Measurements from ENCODE around the gene DOCK4. TPM values are rescaled to one million over a fixed set of nuclear protein-coding genes. Genes with fewer than 3 reads are reported as not detected.

The DOCK4 gene
- total and polyA plus RNA-seq, 10 of the 15 experiments (the other 5 are each of a cell fraction or from before 2014, with no cell fraction given) = 0.03 to 0.73 (median 0.38) TPM

DNA sequence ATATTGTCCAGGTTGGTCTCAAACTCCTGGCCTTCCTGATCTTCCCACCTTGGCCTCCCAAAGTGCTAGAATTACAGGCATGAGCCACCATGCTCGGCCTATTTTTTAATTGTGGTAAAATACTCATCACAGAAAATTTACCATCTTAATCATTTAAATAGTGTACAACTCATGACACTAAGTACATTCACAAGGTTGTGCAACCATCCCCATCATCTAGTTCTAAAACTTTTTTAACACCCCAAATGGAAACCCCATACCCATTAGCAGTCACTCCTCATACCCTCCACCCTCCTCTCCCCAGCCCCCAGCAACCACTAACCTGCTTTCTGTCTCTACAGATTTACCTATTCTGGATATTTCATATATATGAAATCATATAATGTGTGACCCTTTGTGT lies 90.3 kb downstream of the DOCK4 start (continued):
- TF ChIP-seq, protein P1, sequence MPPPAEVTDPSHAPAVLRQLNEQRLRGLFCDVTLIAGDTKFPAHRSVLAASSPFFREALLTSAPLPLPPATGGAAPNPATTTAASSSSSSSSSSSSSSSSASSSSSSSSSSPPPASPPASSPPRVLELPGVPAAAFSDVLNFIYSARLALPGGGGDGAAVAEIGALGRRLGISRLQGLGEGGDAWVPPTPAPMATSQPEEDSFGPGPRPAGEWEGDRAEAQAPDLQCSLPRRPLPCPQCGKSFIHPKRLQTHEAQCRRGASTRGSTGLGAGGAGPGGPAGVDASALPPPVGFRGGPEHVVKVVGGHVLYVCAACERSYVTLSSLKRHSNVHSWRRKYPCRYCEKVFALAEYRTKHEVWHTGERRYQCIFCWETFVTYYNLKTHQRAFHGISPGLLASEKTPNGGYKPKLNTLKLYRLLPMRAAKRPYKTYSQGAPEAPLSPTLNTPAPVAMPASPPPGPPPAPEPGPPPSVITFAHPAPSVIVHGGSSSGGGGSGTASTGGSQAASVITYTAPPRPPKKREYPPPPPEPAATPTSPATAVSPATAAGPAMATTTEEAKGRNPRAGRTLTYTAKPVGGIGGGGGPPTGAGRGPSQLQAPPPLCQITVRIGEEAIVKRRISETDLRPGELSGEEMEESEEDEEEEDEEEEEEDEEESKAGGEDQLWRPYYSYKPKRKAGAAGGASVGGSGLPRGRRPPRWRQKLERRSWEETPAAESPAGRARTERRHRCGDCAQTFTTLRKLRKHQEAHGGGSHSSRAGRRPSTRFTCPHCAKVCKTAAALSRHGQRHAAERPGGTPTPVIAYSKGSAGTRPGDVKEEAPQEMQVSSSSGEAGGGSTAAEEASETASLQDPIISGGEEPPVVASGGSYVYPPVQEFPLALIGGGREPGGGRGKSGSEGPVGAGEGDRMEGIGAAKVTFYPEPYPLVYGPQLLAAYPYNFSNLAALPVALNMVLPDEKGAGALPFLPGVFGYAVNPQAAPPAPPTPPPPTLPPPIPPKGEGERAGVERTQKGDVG (CRISPR knock-in tag; IDR thresholded peaks at IDR 0.05) = no peak
- TF ChIP-seq MXI1 (IDR thresholded peaks at IDR 0.05; ENCODE audit: low read depth, low read length) (no peak), FOXK2 (IDR thresholded peaks at IDR 0.05) (no peak), EZH2 (IDR thresholded peaks at IDR 0.05; ENCODE audit: borderline replicate concordance, control insufficient read depth, low read depth, low read length) (no peak), TAF1 (IDR thresholded peaks at IDR 0.05; ENCODE audit: borderline replicate concordance, low read depth, low read length) (no peak)

DNA sequence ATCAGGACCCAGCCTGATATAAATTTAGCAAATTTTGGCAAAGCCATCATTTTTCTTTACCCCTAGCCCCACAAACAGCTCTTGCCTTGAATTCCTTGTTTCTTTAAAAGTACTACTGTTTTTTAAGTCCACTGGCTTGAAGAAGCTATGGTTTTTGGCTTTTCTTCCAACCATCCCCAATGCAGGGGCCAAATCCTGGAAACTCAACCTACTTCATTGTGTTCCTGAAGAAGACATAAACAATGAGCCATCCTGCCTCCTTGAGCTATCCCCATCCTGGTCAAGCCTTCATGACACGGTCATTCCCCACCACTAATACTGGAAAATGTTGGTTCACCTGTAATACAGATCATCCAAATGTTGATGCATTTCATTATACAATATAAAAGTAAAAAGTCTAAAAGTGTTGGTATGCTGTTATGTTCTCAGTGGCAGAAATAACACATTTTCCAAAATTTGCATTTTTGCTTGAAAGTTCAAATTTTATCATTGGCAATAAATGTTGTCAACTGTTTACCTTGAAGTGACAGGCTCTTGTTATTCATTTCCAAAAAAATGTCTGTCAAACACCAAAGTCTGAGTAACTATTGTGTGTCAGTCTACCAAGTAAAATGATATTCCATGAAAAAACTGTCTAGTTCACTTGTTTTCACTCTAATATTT lies 92.2 kb downstream of the DOCK4 start:
- no peak overlapping the region for H2AFZ ChIP-seq (ENCODE audit: control insufficient read depth, low read depth, low read length)
- RAD21 ChIA-PET (ENCODE audit: unreplicated experiment) = no interaction called here
- CTCF ChIA-PET = no interaction called here
- SMC1A ChIA-PET (ENCODE audit: uncharacterized antibody, unreplicated experiment) = interaction anchor here (0.8 to 1.5 kb wide), 3 partner anchors 13 to 372 kb away, joined by 3 to 6 read pairs (median 5); no protein-coding TSS in a partner anchor
- no peaks in the 10 kb centered on the region for H3K36me3 ChIP-seq (ENCODE audit: control insufficient read depth in 2 of 2, insufficient read depth in 2 of 2, low read length in 1 of 2)
- H3K9ac ChIP-seq (ENCODE audit: control insufficient read depth, insufficient read depth, low read length) = no peak overlapping the region
- no peaks in the 10 kb centered on the region for H3K27me3 ChIP-seq (replicated peaks in 1 of 2; ENCODE audit: control insufficient read depth in 2 of 2, insufficient read depth in 2 of 2, low read length in 1 of 2)
- H3K79me2 ChIP-seq (ENCODE audit: control insufficient read depth, insufficient read depth, low read length) = no peaks in the 10 kb centered on the region
- no peaks in the 10 kb centered on the region for H4K20me1 ChIP-seq (ENCODE audit: control insufficient read depth, insufficient read depth)
- BruUV-seq (replicated peaks) = no TSS peak
- no peaks in the 10 kb centered on the region for H3K4me1 ChIP-seq (ENCODE audit: control insufficient read depth, insufficient read depth, low read length)
- in situ Hi-C loops (cut with MboI) (no loop called here), intact Hi-C loops (cut with micrococcal nuclease; ENCODE audit: unreplicated experiment) (no loop called here)
- no peak overlapping the region for H3K27ac ChIP-seq (ENCODE audit: control insufficient read depth, insufficient read depth)
- no peak for DNase-seq (ENCODE audit: low read depth, low spot score)
- TF ChIP-seq RBBP5 (conservative IDR thresholded peaks at IDR 0.05) = no peak
- TF ChIP-seq, protein P2, sequence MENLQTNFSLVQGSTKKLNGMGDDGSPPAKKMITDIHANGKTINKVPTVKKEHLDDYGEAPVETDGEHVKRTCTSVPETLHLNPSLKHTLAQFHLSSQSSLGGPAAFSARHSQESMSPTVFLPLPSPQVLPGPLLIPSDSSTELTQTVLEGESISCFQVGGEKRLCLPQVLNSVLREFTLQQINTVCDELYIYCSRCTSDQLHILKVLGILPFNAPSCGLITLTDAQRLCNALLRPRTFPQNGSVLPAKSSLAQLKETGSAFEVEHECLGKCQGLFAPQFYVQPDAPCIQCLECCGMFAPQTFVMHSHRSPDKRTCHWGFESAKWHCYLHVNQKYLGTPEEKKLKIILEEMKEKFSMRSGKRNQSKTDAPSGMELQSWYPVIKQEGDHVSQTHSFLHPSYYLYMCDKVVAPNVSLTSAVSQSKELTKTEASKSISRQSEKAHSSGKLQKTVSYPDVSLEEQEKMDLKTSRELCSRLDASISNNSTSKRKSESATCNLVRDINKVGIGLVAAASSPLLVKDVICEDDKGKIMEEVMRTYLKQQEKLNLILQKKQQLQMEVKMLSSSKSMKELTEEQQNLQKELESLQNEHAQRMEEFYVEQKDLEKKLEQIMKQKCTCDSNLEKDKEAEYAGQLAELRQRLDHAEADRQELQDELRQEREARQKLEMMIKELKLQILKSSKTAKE (IDR thresholded peaks at IDR 0.05; ENCODE audit: low read depth, poor library complexity, severe bottlenecking) = no peak
- TF ChIP-seq ZNF274 (IDR thresholded peaks at IDR 0.05; ENCODE audit: insufficient read depth, insufficient read length) = no peak
- TF ChIP-seq, protein P3, sequence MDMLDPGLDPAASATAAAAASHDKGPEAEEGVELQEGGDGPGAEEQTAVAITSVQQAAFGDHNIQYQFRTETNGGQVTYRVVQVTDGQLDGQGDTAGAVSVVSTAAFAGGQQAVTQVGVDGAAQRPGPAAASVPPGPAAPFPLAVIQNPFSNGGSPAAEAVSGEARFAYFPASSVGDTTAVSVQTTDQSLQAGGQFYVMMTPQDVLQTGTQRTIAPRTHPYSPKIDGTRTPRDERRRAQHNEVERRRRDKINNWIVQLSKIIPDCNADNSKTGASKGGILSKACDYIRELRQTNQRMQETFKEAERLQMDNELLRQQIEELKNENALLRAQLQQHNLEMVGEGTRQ (IDR thresholded peaks at IDR 0.05; ENCODE audit: borderline replicate concordance, low read depth, low read length) = no peak
- no peak for TF ChIP-seq FOXM1 (IDR thresholded peaks at IDR 0.05; ENCODE audit: low read depth, low read length)
- TF ChIP-seq ETV6 (conservative IDR thresholded peaks at IDR 0.05 in 1 of 2, IDR thresholded peaks at IDR 0.05 in 1 of 2; ENCODE audit: borderline replicate concordance in 1 of 2, low read depth in 1 of 2) = no peak
- no peak for TF ChIP-seq STAT1 (conservative IDR thresholded peaks at IDR 0.05)
- TF ChIP-seq, protein P4, sequence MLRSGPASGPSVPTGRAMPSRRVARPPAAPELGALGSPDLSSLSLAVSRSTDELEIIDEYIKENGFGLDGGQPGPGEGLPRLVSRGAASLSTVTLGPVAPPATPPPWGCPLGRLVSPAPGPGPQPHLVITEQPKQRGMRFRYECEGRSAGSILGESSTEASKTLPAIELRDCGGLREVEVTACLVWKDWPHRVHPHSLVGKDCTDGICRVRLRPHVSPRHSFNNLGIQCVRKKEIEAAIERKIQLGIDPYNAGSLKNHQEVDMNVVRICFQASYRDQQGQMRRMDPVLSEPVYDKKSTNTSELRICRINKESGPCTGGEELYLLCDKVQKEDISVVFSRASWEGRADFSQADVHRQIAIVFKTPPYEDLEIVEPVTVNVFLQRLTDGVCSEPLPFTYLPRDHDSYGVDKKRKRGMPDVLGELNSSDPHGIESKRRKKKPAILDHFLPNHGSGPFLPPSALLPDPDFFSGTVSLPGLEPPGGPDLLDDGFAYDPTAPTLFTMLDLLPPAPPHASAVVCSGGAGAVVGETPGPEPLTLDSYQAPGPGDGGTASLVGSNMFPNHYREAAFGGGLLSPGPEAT (IDR thresholded peaks at IDR 0.05; ENCODE audit: low read depth) = no peak
- TF ChIP-seq FOXK2 (IDR thresholded peaks at IDR 0.05) = no peak
- no peak for TF ChIP-seq NRF1 (conservative IDR thresholded peaks at IDR 0.05; ENCODE audit: low read depth, low read length)
- no peak overlapping the region for H3K4me3 ChIP-seq
- POLR2A ChIA-PET = no interaction called here
- no peaks in the 10 kb centered on the region for H3K9me3 ChIP-seq (replicated peaks; ENCODE audit: control insufficient read depth, insufficient read depth, low read length)
- no peak overlapping the region for H3K4me2 ChIP-seq (ENCODE audit: control insufficient read depth, insufficient read depth)
- no peak for FAIRE-seq
- WGBS (ENCODE audit: insufficient coverage, insufficient replicate concordance, low lambda C conversion rate, missing lambda C conversion rate) = 75% methylated on average over 1 of the region's 1 CpG
- no peak for ATAC-seq
